Testis (tissue), 5 donors: ENCODE data around the gene SLC36A4. TPM values are rescaled to one million over a fixed set of nuclear protein-coding genes. Genes with fewer than 3 reads are reported as not detected.
A peak's percentile ranks its signal among the peaks of the same experiment; 100 is the strongest.
"Not testable (repeated sequence)": the region's sequence is repeated elsewhere in the genome, so short reads cannot be mapped to it uniquely, and the experiment has no call there.

Experiments used
- DNase-seq: peaks from one replicate; pipeline ENCODE4 v3.0.0-alpha.2; 2019
- H3K27ac ChIP-seq, 2 donors: fragments of 200-600 bp; sonication (generic); one replicate each; pipeline ENCODE4 v1.5.1; 2019
- H3K27me3 ChIP-seq: fragments of 200-600 bp; sonication (generic); one replicate; pipeline ENCODE4 v1.5.1; 2019
- H3K36me3 ChIP-seq: fragments of 200-600 bp; sonication (generic); one replicate; pipeline ENCODE4 v1.5.1; 2017; ENCODE audit warnings: low read depth; ENCODE audit errors: missing control alignments
- H3K4me1 ChIP-seq: fragments of 200-600 bp; sonication (generic); one replicate; pipeline ENCODE4 v1.5.1; 2019
- H3K4me3 ChIP-seq, 2 donors: fragments of 200-600 bp; sonication (generic); one replicate each; pipeline ENCODE4 v1.5.1; 2017 to 2019
- H3K9me3 ChIP-seq: fragments of 200-600 bp; sonication (generic); one replicate; pipeline ENCODE4 v1.5.1; 2017
- CTCF ChIP-seq, 3 experiments: fragments of 450-650 bp in 2 of 3; fragments of 200-600 bp in 1 of 3; sonication (generic) in 1 of 3; IDR thresholded peaks; one replicate each; pipeline ENCODE4 v1.5.1; 2016 to 2019; ENCODE audit warnings: antibody characterized with exemption in 3 of 3, mild to moderate bottlenecking in 2 of 3, moderate library complexity in 1 of 3
- POLR2A ChIP-seq: fragments of 450-650 bp; IDR thresholded peaks from one replicate; pipeline ENCODE4 v1.6.1; 2017; ENCODE audit warnings: antibody characterized with exemption, mild to moderate bottlenecking, moderate library complexity
- WGBS, 2 donors: methylation state at CpG; one replicate each; pipeline ENCODE4 v1.1.5; 2018; 5-methylcytosine and 5-hydroxymethylcytosine counted together
- intact Hi-C: fragments of 100-400 bp; cut with DNase I; formaldehyde crosslinking; loops from one replicate; pipeline ENCODE4 v1.15.1; 2023; ENCODE audit warnings: low total_unique reads
- long read RNA-seq, 2 donors: transcript quantifications; one replicate each; lab custom pipeline, GENCODE V29; 2026
- polyA plus RNA-seq: library from polyadenylated mRNA; stranded (reverse); fragments of 350-450 nt; fragmentation: Illumina TruSeq; extraction: RNeasy Lipid Tissue Mini Kit (QIAGEN cat#74804); gene quantifications from one replicate; pipeline ENCODE4 v1.2.3, GENCODE V29; 2014; ENCODE audit warnings: low read depth, low replicate concordance; ENCODE audit not compliant: insufficient read depth
- total RNA-seq, 2 donors: library from RNA; depleted of rRNA; stranded (reverse); fragments of >200 nt; gene quantifications; one replicate each; pipeline ENCODE4 v1.2.3, GENCODE V29; 2016

Gene SLC36A4
- total RNA-seq (10 to 100 TPM; 18.3 to 23.5 TPM), polyA plus RNA-seq (9.3 TPM)
- long read RNA-seq, donor 1, full-length matches to known transcripts = 3 of 3 reads
- long read RNA-seq, donor 1, partial matches to known transcripts = 0 of 3 reads
- long read RNA-seq, donor 1, other reads (novel, unspliced or antisense) = 0 of 3 reads
- long read RNA-seq, donor 2, full-length matches to known transcripts = 1 of 1 reads
- long read RNA-seq, donor 2, partial matches to known transcripts = 0 of 1 reads
- long read RNA-seq, donor 2, other reads (novel, unspliced or antisense) = 0 of 1 reads

- peak within 1 kb of the TSS; percentile 98 to 99 for H3K27ac ChIP-seq
- no peaks in the 10 kb centered on the region for H3K9me3 ChIP-seq
- 0 to 1% methylated on average over 41 to 62 of the region's 81 CpGs for WGBS, 2 donors
- H3K4me1 ChIP-seq = no peaks in the 10 kb centered on the region
- DNase-seq = peak; percentile 97
- no peaks in the 10 kb centered on the region for H3K36me3 ChIP-seq
- intact Hi-C loops = no loop called here
- no peaks in the 10 kb centered on the region for H3K27me3 ChIP-seq
- TF ChIP-seq CTCF (IDR thresholded peaks at IDR 0.05) = no peak
- peak; percentile 25 for TF ChIP-seq POLR2A
- H3K4me3 ChIP-seq = peak within 1 kb of the TSS; percentile 89 to 95
Measured at GRCh38 chr11:93197380-93198214, at the start of gene SLC36A4. Gene SLC36A4, minus strand, starts transcription at chr11:93197991. Its CDS starts 159 bp downstream, at chr11:93197832.

GRCh38 chr11:93246790-93247189 is 49.0 kb upstream of the SLC36A4 start:
- H3K27ac ChIP-seq, H3K36me3 ChIP-seq, H3K4me3 ChIP-seq, H3K4me1 ChIP-seq, DNase-seq, H3K27me3 ChIP-seq, H3K9me3 ChIP-seq, intact Hi-C loops: not testable (repeated sequence)
- WGBS, 2 donors = 91 to 92% methylated on average over 3 of the region's 3 CpGs

- 90 to 97% methylated on average over 1 of the region's 1 CpG for WGBS, 2 donors
- DNase-seq = no peak
- no peak overlapping the region for H3K27ac ChIP-seq
- no peaks in the 10 kb centered on the region for H3K36me3 ChIP-seq
- TF ChIP-seq CTCF (IDR thresholded peaks at IDR 0.05) (no peak), POLR2A (no peak)
- H3K9me3 ChIP-seq = no peaks in the 10 kb centered on the region
- H3K4me3 ChIP-seq = no peak overlapping the region
- intact Hi-C loops = no loop called here
- H3K4me1 ChIP-seq = no peaks in the 10 kb centered on the region
- no peaks in the 10 kb centered on the region for H3K27me3 ChIP-seq
Measured at GRCh38 chr11:93244018-93244417, 46.2 kb upstream of the SLC36A4 start.

- H3K4me3 ChIP-seq = no peak overlapping the region
- H3K9me3 ChIP-seq = no peaks in the 10 kb centered on the region
- 57 to 72% methylated on average over 3 of the region's 3 CpGs for WGBS, 2 donors
- DNase-seq = no peak
- no peaks in the 10 kb centered on the region for H3K27me3 ChIP-seq
- intact Hi-C loops = loop anchor here (5.0 to 10.0 kb wide), 2 partner anchors 302 to 405 kb away; partner anchors contain the start of gene SMCO4
- TF ChIP-seq POLR2A (no peak), CTCF (IDR thresholded peaks at IDR 0.05) (no peak)
- H3K36me3 ChIP-seq = no peaks in the 10 kb centered on the region
- peaks cover 9% of the 10 kb centered on the region for H3K4me1 ChIP-seq
- no peak overlapping the region for H3K27ac ChIP-seq
Measured at GRCh38 chr11:93239966-93240365, 42.2 kb upstream of the SLC36A4 start.

- H3K36me3 ChIP-seq = no peaks in the 10 kb centered on the region
- H3K4me1 ChIP-seq = peaks cover 9% of the 10 kb centered on the region
- TF ChIP-seq POLR2A = no peak
- TF ChIP-seq CTCF (IDR thresholded peaks at IDR 0.05) = no peak
- no peak overlapping the region for H3K27ac ChIP-seq
- H3K27me3 ChIP-seq = no peaks in the 10 kb centered on the region
- intact Hi-C loops = loop anchor here (5.0 to 10.0 kb wide), 2 partner anchors 303 to 406 kb away; partner anchors contain the start of gene SMCO4
- no peak overlapping the region for H3K4me3 ChIP-seq
- WGBS, 2 donors = 91 to 98% methylated on average over 2 of the region's 2 CpGs
- no peak for DNase-seq
- H3K9me3 ChIP-seq = no peaks in the 10 kb centered on the region
Measured at GRCh38 chr11:93238956-93239355, 41.2 kb upstream of the SLC36A4 start.
